Measurements from ENCODE around the gene PON2.
"Not testable (repeated sequence)": the region's sequence is repeated elsewhere in the genome, so short reads cannot be mapped to it uniquely, and the experiment has no call there.

The PON2 gene

DNA sequence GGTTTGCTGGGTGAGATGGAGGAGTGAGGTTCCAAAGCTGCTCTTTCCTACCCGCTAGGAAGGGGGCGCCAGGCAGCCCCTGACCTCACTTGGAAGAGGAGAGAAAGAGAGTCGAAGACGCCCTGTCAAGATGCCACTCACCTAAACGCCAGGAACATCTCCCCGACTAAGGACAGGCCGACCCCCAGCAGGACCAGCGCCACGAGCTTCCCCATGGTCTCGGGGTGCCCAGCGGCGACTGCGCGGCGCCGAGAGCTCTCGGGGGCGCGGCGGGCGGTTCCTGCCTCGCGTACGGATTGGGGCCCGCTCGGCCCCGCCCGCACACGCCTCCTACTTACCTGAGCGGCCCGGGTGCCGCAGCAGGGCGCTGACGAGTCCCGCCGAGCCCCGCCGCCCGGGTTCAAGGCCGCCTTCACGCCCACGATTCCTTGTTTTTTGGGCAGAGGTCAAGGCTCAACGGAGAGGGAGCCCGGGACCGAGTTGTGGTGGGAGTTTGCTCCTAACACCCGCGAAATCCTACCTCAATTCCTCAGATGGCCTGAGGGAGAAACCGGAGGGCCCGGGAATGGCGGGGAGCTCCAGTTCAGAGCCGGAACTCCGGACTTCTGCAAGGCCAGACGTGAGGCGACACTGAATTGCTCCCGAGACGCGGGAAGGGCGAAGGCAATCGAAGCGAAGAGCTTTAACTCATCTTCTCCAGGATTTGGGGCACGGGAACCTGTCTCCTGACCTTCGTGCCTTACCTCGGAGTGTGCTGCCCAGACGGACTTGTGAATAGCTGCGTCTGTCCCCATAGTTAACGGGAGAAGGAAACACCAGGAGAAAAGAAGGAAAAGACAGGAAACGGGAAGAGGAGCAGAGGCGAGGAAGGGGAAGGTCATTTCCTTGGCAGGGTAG lies 38.4 kb downstream of the PON2 start, which contains the start of gene PON3:
Gene PON3, minus strand, starts transcription at position 240 of the 897 bp plus-strand sequence. Its CDS starts 25 bp downstream, at position 215.
- H4K5ac ChIP-seq (ENCODE audit: low read length): no peak within 1 kb of the TSS
- H3K18ac ChIP-seq (ENCODE audit: low read length): no peak within 1 kb of the TSS
- H3K4me2 ChIP-seq (ENCODE audit: low read length): no peak within 1 kb of the TSS
- no peak within 1 kb of the TSS for H3K23ac ChIP-seq (ENCODE audit: low read length)
- no peaks in the 10 kb centered on the region for H3K79me2 ChIP-seq (ENCODE audit: control insufficient read depth, insufficient read depth, low read length)
- no peaks in the 10 kb centered on the region for H3K36me3 ChIP-seq (ENCODE audit: control insufficient read depth, insufficient read depth, low read length)
- no peak within 1 kb of the TSS for H3K56ac ChIP-seq (ENCODE audit: low read length)
- H2BK120ac ChIP-seq (ENCODE audit: low read depth, low read length): no peak within 1 kb of the TSS
- no peak within 1 kb of the TSS for H3K9ac ChIP-seq (ENCODE audit: low read length)
- no peaks in the 10 kb centered on the region for H3K79me1 ChIP-seq (ENCODE audit: low read length)
- H4K8ac ChIP-seq (ENCODE audit: low read depth, low read length): no peak within 1 kb of the TSS
- no peak within 1 kb of the TSS for H2AK5ac ChIP-seq (ENCODE audit: low read length)
- DNase-seq: peak; percentile 16
- WGBS (ENCODE audit: extremely low coverage, insufficient coverage, low lambda C conversion rate): no CpG with 5 or more reads among the region's 68 CpGs
- no peak within 1 kb of the TSS for H2BK15ac ChIP-seq (replicated peaks; ENCODE audit: low read depth)
- H3K27me3 ChIP-seq (ENCODE audit: insufficient read depth, low read length, poor library complexity): no peaks in the 10 kb centered on the region
- no peaks in the 10 kb centered on the region for H3K4me1 ChIP-seq (ENCODE audit: control insufficient read depth, low read depth, low read length)
- no peak within 1 kb of the TSS for H3K4ac ChIP-seq (ENCODE audit: low read depth, low read length)
- H2BK5ac ChIP-seq (ENCODE audit: low read length): no peak within 1 kb of the TSS
- no peak within 1 kb of the TSS for H3K27ac ChIP-seq (ENCODE audit: low read depth, low read length)
- H3K4me3 ChIP-seq (ENCODE audit: low read length): no peak within 1 kb of the TSS

DNA sequence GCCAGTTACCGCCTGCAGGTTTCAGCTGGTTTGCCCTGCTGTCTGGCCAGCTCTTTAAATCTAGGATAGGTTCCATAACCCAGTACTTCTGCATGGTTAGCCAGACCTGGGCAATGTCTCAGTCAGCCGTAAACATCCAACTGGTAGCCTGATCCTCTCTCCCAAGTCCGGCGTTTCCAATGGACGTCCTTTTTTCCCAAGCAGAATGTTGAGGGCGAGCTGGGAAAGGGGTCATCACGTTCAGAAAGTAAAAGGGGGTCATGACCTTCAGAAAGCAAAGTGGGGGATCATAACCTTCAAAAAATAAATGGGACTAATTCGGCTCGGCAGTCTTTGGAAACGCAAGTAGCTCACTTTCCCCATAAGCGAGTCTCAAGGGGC lies 39.1 kb downstream of the PON2 start:
- Histone ChIP-seq H2BK15ac (replicated peaks; ENCODE audit: low read depth) (no peak overlapping the region), H3K27me3 (ENCODE audit: insufficient read depth, low read length, poor library complexity) (no peaks in the 10 kb centered on the region), H2BK5ac (ENCODE audit: low read length) (no peak overlapping the region), H3K4me3 (ENCODE audit: low read length) (no peak overlapping the region), H3K23ac (ENCODE audit: low read length) (no peak overlapping the region), H3K18ac (ENCODE audit: low read length) (no peak overlapping the region), H3K9ac (ENCODE audit: low read length) (no peak overlapping the region), H3K56ac (ENCODE audit: low read length) (no peak overlapping the region), H2AK5ac (ENCODE audit: low read length) (no peak overlapping the region), H3K4me1 (ENCODE audit: control insufficient read depth, low read depth, low read length) (no peaks in the 10 kb centered on the region), H2BK120ac (ENCODE audit: low read depth, low read length) (no peak overlapping the region), H3K4me2 (ENCODE audit: low read length) (no peak overlapping the region), H3K79me1 (ENCODE audit: low read length) (no peaks in the 10 kb centered on the region), H4K8ac (ENCODE audit: low read depth, low read length) (no peak overlapping the region), H3K4ac (ENCODE audit: low read depth, low read length) (no peak overlapping the region), H3K79me2 (ENCODE audit: control insufficient read depth, insufficient read depth, low read length) (no peaks in the 10 kb centered on the region), H3K27ac (ENCODE audit: low read depth, low read length) (no peak overlapping the region), H4K5ac (ENCODE audit: low read length) (no peak overlapping the region), H3K36me3 (ENCODE audit: control insufficient read depth, insufficient read depth, low read length) (no peaks in the 10 kb centered on the region)
- DNase-seq: no peak
- WGBS (ENCODE audit: extremely low coverage, insufficient coverage, low lambda C conversion rate): no CpG with 5 or more reads among the region's 11 CpGs

DNA sequence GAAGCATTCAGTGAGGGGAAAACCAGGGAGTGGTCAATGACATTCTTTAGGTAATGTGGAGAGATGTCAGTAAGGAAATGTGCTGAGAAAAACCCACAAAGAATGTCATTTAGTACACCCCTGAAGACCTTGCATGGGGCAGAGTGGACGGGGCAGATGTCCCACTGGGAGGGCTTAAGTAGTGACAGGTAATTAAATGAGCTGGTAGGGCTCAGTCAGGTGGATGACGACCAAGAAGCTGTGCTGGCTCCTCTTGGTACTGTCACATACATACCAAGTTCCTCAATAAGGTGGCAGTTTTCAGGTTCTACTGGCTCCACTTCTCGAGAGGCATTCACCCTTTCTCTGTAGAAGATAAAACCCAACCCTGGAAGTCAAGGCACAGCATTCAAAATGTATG lies 40.5 kb downstream of the PON2 start:
- H3K79me1 ChIP-seq (ENCODE audit: low read length): no peaks in the 10 kb centered on the region
- H2BK120ac ChIP-seq (ENCODE audit: low read depth, low read length): no peak overlapping the region
- no peaks in the 10 kb centered on the region for H3K36me3 ChIP-seq (ENCODE audit: control insufficient read depth, insufficient read depth, low read length)
- no peak overlapping the region for H4K5ac ChIP-seq (ENCODE audit: low read length)
- H2BK15ac ChIP-seq (replicated peaks; ENCODE audit: low read depth): no peak overlapping the region
- H3K4ac ChIP-seq (ENCODE audit: low read depth, low read length): no peak overlapping the region
- no peak overlapping the region for H3K9ac ChIP-seq (ENCODE audit: low read length)
- DNase-seq: peak; percentile 18
- no peak overlapping the region for H2BK5ac ChIP-seq (ENCODE audit: low read length)
- no peak overlapping the region for H3K4me2 ChIP-seq (ENCODE audit: low read length)
- no peak overlapping the region for H3K4me3 ChIP-seq (ENCODE audit: low read length)
- H3K79me2 ChIP-seq (ENCODE audit: control insufficient read depth, insufficient read depth, low read length): no peaks in the 10 kb centered on the region
- no peak overlapping the region for H2AK5ac ChIP-seq (ENCODE audit: low read length)
- no peak overlapping the region for H3K56ac ChIP-seq (ENCODE audit: low read length)
- no peaks in the 10 kb centered on the region for H3K27me3 ChIP-seq (ENCODE audit: insufficient read depth, low read length, poor library complexity)
- H4K8ac ChIP-seq (ENCODE audit: low read depth, low read length): no peak overlapping the region
- no peak overlapping the region for H3K23ac ChIP-seq (ENCODE audit: low read length)
- whole genome bisulfite sequencing (ENCODE audit: extremely low coverage, insufficient coverage, low lambda C conversion rate): no CpG with 5 or more reads among the region's 3 CpGs
- H3K4me1 ChIP-seq (ENCODE audit: control insufficient read depth, low read depth, low read length): no peaks in the 10 kb centered on the region
- no peak overlapping the region for H3K18ac ChIP-seq (ENCODE audit: low read length)
- no peak overlapping the region for H3K27ac ChIP-seq (ENCODE audit: low read depth, low read length)

DNA sequence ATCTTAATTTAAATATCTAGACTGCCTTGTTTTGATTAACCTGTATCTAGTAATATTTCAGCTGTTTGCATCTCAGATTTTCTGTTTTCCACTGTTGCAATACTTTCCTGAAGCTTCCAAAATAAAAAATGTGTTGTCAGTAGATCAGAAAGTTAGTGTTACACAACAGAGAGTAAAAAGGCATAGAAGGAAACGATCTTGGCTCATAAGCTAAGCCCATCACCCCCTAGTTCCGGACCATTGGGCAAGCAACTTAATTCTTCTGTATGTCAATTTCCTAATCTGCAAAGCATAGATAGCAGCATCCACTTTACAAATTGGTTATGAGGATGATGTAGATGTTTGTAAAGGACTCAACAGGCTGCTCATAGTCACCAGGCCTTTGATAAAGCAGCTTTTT lies 43.1 kb downstream of the PON2 start:
- Histone ChIP-seq H4K8ac (ENCODE audit: low read depth, low read length) (no peak overlapping the region), H3K4ac (ENCODE audit: low read depth, low read length) (no peak overlapping the region), H2BK5ac (ENCODE audit: low read length) (no peak overlapping the region), H3K4me1 (ENCODE audit: control insufficient read depth, low read depth, low read length) (no peaks in the 10 kb centered on the region), H3K27ac (ENCODE audit: low read depth, low read length) (no peak overlapping the region), H3K18ac (ENCODE audit: low read length) (no peak overlapping the region), H3K27me3 (ENCODE audit: insufficient read depth, low read length, poor library complexity) (no peaks in the 10 kb centered on the region), H3K23ac (ENCODE audit: low read length) (no peak overlapping the region), H2BK120ac (ENCODE audit: low read depth, low read length) (no peak overlapping the region), H3K4me3 (ENCODE audit: low read length) (no peak overlapping the region), H3K9ac (ENCODE audit: low read length) (no peak overlapping the region), H2BK15ac (replicated peaks; ENCODE audit: low read depth) (no peak overlapping the region), H2AK5ac (ENCODE audit: low read length) (no peak overlapping the region), H3K4me2 (ENCODE audit: low read length) (no peak overlapping the region), H4K5ac (ENCODE audit: low read length) (no peak overlapping the region), H3K56ac (ENCODE audit: low read length) (no peak overlapping the region), H3K79me1 (ENCODE audit: low read length) (no peaks in the 10 kb centered on the region), H3K36me3 (ENCODE audit: control insufficient read depth, insufficient read depth, low read length) (no peaks in the 10 kb centered on the region), H3K79me2 (ENCODE audit: control insufficient read depth, insufficient read depth, low read length) (no peaks in the 10 kb centered on the region)
- DNase-seq: no peak
- no CpG with 5 or more reads among the region's 2 CpGs for WGBS (ENCODE audit: extremely low coverage, insufficient coverage, low lambda C conversion rate)

DNA sequence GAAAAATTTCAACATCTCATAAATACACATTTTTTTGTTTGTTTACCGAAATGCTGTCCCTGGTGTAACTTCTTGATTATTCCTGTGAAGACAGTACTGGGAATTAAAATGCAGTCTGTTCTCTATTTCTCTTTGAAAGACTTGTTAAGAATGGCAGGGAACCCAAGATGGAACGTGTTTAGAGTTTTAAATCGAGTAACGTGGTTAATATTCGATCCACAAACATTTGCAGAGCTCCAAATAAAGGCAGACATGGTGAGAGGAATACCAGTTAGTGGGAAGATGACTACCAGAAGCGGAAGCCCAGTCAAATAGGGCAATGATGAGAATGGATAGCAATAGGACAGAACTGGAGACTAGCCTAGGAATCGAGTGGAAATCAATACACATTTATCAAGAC lies 45.3 kb downstream of the PON2 start:
- no peaks in the 10 kb centered on the region for H3K4me1 ChIP-seq (ENCODE audit: control insufficient read depth, low read depth, low read length)
- no CpG with 5 or more reads among the region's 7 CpGs for WGBS (ENCODE audit: extremely low coverage, insufficient coverage, low lambda C conversion rate)
- H2BK5ac ChIP-seq (ENCODE audit: low read length): no peak overlapping the region
- H4K8ac ChIP-seq (ENCODE audit: low read depth, low read length): no peak overlapping the region
- H3K79me2 ChIP-seq (ENCODE audit: control insufficient read depth, insufficient read depth, low read length): no peaks in the 10 kb centered on the region
- H3K36me3 ChIP-seq (ENCODE audit: control insufficient read depth, insufficient read depth, low read length): no peaks in the 10 kb centered on the region
- DNase-seq: no peak
- no peak overlapping the region for H3K18ac ChIP-seq (ENCODE audit: low read length)
- H3K79me1 ChIP-seq (ENCODE audit: low read length): no peaks in the 10 kb centered on the region
- H2AK5ac ChIP-seq (ENCODE audit: low read length): no peak overlapping the region
- H3K4me2 ChIP-seq (ENCODE audit: low read length): no peak overlapping the region
- H3K9ac ChIP-seq (ENCODE audit: low read length): no peak overlapping the region
- H2BK15ac ChIP-seq (replicated peaks; ENCODE audit: low read depth): no peak overlapping the region
- H3K4me3 ChIP-seq (ENCODE audit: low read length): no peak overlapping the region
- H3K27ac ChIP-seq (ENCODE audit: low read depth, low read length): no peak overlapping the region
- no peak overlapping the region for H3K4ac ChIP-seq (ENCODE audit: low read depth, low read length)
- no peak overlapping the region for H3K56ac ChIP-seq (ENCODE audit: low read length)
- H3K27me3 ChIP-seq (ENCODE audit: insufficient read depth, low read length, poor library complexity): no peaks in the 10 kb centered on the region
- H2BK120ac ChIP-seq (ENCODE audit: low read depth, low read length): no peak overlapping the region
- H3K23ac ChIP-seq (ENCODE audit: low read length): no peak overlapping the region
- no peak overlapping the region for H4K5ac ChIP-seq (ENCODE audit: low read length)

DNA sequence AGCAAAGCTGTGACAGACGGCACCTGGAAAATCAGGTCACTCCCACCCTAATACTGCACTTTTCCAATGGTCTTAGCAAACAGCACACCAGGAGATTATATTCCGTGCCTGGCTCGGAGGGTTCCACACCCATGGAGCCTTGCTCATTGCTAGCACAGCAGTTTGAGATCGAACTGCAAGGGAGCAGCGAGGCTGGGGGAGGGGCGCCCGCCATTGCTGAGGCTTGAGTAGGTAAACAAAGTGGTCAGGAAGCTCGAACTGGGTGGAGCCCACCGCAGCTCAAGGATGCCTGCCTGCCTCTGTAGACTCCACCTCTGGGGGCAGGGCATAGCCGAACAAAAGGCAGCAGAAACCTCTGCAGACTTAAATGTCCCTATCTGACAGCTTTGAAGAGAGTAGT lies 55.4 kb downstream of the PON2 start:
- not testable (repeated sequence) for H3K79me2 ChIP-seq (ENCODE audit: control insufficient read depth, insufficient read depth, low read length); H2BK15ac ChIP-seq (replicated peaks; ENCODE audit: low read depth); H3K27ac ChIP-seq (ENCODE audit: low read depth, low read length); H2AK5ac ChIP-seq (ENCODE audit: low read length); H4K5ac ChIP-seq (ENCODE audit: low read length); H3K18ac ChIP-seq (ENCODE audit: low read length); H3K79me1 ChIP-seq (ENCODE audit: low read length); H3K9ac ChIP-seq (ENCODE audit: low read length); H3K56ac ChIP-seq (ENCODE audit: low read length); H3K4me3 ChIP-seq (ENCODE audit: low read length); H2BK120ac ChIP-seq (ENCODE audit: low read depth, low read length); H3K4me1 ChIP-seq (ENCODE audit: control insufficient read depth, low read depth, low read length); H4K8ac ChIP-seq (ENCODE audit: low read depth, low read length); H3K27me3 ChIP-seq (ENCODE audit: insufficient read depth, low read length, poor library complexity); H3K36me3 ChIP-seq (ENCODE audit: control insufficient read depth, insufficient read depth, low read length); H3K23ac ChIP-seq (ENCODE audit: low read length); H3K4ac ChIP-seq (ENCODE audit: low read depth, low read length); H3K4me2 ChIP-seq (ENCODE audit: low read length); DNase-seq; H2BK5ac ChIP-seq (ENCODE audit: low read length)
- no CpG with 5 or more reads among the region's 10 CpGs for WGBS (ENCODE audit: extremely low coverage, insufficient coverage, low lambda C conversion rate)
